Keratinocyte (primary cell): ENCODE results near the gene HDLBP.

ENCODE experiments used
- CTCF ChIP-seq, 3 experiments: IDR thresholded peaks in 1 of 3; conservative IDR thresholded peaks in 1 of 3; optimal IDR thresholded peaks in 1 of 3; 2 replicates in 2 of 3; 3 replicates in 1 of 3; pipeline versions ENCODE3 to v1.5.1; 2011; ENCODE audit warnings: low read length in 3 of 3, mild to moderate bottlenecking in 3 of 3, moderate library complexity in 2 of 3, control low read depth in 1 of 3, inconsistent platforms in 1 of 3; ENCODE audit not compliant: insufficient read depth in 2 of 3; ENCODE audit errors: extremely low read depth in 1 of 3
- EZH2 ChIP-seq: IDR thresholded peaks from one replicate; pipeline ENCODE4 v1.6.1; 2012; ENCODE audit warnings: inconsistent platforms, mild to moderate bottlenecking, low read length, moderate library complexity

- TF ChIP-seq EZH2 (no peak), CTCF (optimal IDR thresholded peaks at IDR 0.05 in 1 of 3, IDR thresholded peaks at IDR 0.05 in 1 of 3, conservative IDR thresholded peaks at IDR 0.05 in 1 of 3; ENCODE audit: extremely low read depth in 1 of 3, insufficient read depth in 2 of 3, low read length in 3 of 3) (no peak)
These were observed 52.4 kb downstream of the HDLBP start for GRCh38 chr2:241263061-241263460.
